CD4-positive, alpha-beta T cell treated with Interleukin-10 for 1 hour (primary cell): ENCODE results near the gene PDCD1.
A peak's percentile ranks its signal among the peaks of the same experiment; 100 is the strongest.
"Not testable (repeated sequence)": the region's sequence is repeated elsewhere in the genome, so short reads cannot be mapped to it uniquely, and the experiment has no call there.

Experiments used
- DNase-seq: peaks from one replicate; pipeline ENCODE4 v3.0.0-alpha.2; 2020

The PDCD1 gene

GRCh38 chr2:241850544-241851324 lies 8.0 kb downstream of the PDCD1 start:
- DNase-seq = no peak

GRCh38 chr2:241849616-241850543 lies 8.8 kb downstream of the PDCD1 start:
- no peak for DNase-seq

GRCh38 chr2:241848761-241849615 lies 9.7 kb downstream of the PDCD1 start:
- no peak for DNase-seq

GRCh38 chr2:241846406-241846805 lies 12.3 kb downstream of the PDCD1 start:
- no peak for DNase-seq

- no peak for DNase-seq
Measured at GRCh38 chr2:241844831-241845578, 13.7 kb downstream of the PDCD1 start.

GRCh38 chr2:241844066-241844728 lies 14.5 kb downstream of the PDCD1 start:
- DNase-seq = peak; percentile 78

- no peak for DNase-seq
Measured at GRCh38 chr2:241843321-241844065, 15.2 kb downstream of the PDCD1 start.

- peak; percentile 64 for DNase-seq
Measured at GRCh38 chr2:241842620-241843211, 16.0 kb downstream of the PDCD1 start.

- DNase-seq = no peak
Measured at GRCh38 chr2:241842067-241842415, 16.7 kb downstream of the PDCD1 start.

GRCh38 chr2:241841181-241842066 lies 17.3 kb downstream of the PDCD1 start:
- DNase-seq = no peak

GRCh38 chr2:241837197-241837965 lies 21.3 kb downstream of the PDCD1 start:
- no peak for DNase-seq

GRCh38 chr2:241836292-241836691 lies 22.4 kb downstream of the PDCD1 start:
- no peak for DNase-seq

GRCh38 chr2:241835611-241836010 lies 23.1 kb downstream of the PDCD1 start:
- no peak for DNase-seq

GRCh38 chr2:241834527-241835210 lies 24.0 kb downstream of the PDCD1 start:
- no peak for DNase-seq

GRCh38 chr2:241833756-241834526 lies 24.8 kb downstream of the PDCD1 start:
- not testable (repeated sequence) for DNase-seq

- DNase-seq = no peak
Measured at GRCh38 chr2:241833101-241833663, 25.5 kb downstream of the PDCD1 start.

- no peak for DNase-seq
Measured at GRCh38 chr2:241827394-241827793, 31.3 kb downstream of the PDCD1 start.
